Measurements from ENCODE around the gene RPS4Y2.

- TF ChIP-seq CTCF (conservative IDR thresholded peaks at IDR 0.05; ENCODE audit: low read depth, low read length): no peak
- TF ChIP-seq EZH2 (IDR thresholded peaks at IDR 0.05; ENCODE audit: low read length, unreplicated experiment): no peak
Observed at GRCh38 chrY:20739806-20740205, 16.1 kb upstream of the RPS4Y2 start.

All from PC-3 (cell line).